ENCODE data around the gene ZNF639.

- TF ChIP-seq POLR2AphosphoS5 (IDR thresholded peaks at IDR 0.05; ENCODE audit: low read depth) (no peak), CTCF (IDR thresholded peaks at IDR 0.05; ENCODE audit: insufficient read depth, low read length) (no peak)
- TF ChIP-seq, protein P1, sequence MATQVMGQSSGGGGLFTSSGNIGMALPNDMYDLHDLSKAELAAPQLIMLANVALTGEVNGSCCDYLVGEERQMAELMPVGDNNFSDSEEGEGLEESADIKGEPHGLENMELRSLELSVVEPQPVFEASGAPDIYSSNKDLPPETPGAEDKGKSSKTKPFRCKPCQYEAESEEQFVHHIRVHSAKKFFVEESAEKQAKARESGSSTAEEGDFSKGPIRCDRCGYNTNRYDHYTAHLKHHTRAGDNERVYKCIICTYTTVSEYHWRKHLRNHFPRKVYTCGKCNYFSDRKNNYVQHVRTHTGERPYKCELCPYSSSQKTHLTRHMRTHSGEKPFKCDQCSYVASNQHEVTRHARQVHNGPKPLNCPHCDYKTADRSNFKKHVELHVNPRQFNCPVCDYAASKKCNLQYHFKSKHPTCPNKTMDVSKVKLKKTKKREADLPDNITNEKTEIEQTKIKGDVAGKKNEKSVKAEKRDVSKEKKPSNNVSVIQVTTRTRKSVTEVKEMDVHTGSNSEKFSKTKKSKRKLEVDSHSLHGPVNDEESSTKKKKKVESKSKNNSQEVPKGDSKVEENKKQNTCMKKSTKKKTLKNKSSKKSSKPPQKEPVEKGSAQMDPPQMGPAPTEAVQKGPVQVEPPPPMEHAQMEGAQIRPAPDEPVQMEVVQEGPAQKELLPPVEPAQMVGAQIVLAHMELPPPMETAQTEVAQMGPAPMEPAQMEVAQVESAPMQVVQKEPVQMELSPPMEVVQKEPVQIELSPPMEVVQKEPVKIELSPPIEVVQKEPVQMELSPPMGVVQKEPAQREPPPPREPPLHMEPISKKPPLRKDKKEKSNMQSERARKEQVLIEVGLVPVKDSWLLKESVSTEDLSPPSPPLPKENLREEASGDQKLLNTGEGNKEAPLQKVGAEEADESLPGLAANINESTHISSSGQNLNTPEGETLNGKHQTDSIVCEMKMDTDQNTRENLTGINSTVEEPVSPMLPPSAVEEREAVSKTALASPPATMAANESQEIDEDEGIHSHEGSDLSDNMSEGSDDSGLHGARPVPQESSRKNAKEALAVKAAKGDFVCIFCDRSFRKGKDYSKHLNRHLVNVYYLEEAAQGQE (IDR thresholded peaks at IDR 0.05; ENCODE audit: insufficient replicate concordance, low read depth): no peak
Observed at GRCh38 chr3:179278932-179279693, 43.7 kb upstream of the ZNF639 start.

All from HL-60 (cell line).